ENCODE measurements around the gene MERTK.
"Not testable (repeated sequence)": the region's sequence is repeated elsewhere in the genome, so short reads cannot be mapped to it uniquely, and the experiment has no call there.

MERTK gene

DNA sequence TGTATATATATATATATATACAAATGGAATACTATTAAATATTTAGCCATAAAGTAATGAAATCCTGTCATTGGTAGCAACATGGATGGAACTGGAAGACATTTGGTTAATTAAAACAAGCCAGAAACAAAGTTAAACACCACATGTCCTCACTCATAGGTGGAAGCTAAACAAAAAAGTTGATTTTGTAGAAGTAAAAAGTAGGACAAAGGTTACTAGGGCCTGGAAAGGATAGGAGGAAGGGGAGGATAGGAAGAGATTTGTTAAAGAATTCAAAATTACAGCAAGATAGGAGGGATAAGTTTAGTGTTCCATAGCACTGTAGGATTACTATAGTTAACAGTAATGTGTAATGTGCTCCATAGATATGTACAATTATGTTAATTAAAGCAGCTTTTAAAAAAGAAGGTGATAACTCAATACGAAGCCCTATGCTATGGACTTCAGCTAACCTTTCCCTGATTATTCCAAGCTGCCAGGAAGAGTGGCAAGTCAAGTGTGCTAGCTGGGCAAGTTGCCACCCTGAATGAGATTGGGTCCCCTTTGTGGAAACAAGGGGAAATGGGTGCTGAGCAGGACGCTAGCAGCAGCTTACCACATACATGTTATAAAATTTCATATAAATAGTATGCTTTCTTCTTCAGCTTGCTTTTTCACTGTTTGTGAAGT lies 12.3 kb downstream of the MERTK start:
- no peak for DNase-seq

DNA sequence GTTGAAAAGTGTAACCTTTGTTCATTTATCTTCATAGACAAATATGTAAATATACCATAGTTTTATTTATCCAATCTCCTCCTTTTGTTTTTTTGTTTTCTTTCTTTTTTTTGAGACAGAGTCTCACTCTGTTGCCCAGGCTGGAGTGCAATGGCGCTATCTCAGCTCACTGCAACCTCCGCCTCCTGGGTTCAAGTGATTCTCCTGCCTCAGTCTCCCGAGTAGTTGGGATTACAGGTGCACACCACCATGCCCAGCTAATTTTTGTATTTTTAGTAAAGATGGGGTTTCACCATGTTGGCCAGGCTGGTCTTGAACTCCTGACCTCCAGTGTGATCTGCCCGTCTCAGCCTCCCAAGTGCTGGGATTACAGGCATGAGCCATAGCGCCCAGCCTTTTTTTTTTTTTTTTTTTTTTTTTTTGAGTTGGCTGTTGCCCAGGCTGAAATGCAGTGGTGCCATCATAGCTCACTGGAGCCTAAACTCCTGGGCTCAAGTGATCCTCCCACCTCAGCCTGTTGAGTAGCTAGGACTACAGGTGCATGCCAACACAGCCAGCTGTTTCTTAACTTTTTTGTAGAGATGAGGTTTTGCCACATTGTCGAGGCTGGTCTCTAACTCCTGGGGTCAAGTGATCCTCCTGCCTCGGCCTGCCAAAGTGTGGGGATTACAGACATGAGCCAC lies 13.0 kb downstream of the MERTK start:
- DNase-seq: not testable (repeated sequence)

DNA sequence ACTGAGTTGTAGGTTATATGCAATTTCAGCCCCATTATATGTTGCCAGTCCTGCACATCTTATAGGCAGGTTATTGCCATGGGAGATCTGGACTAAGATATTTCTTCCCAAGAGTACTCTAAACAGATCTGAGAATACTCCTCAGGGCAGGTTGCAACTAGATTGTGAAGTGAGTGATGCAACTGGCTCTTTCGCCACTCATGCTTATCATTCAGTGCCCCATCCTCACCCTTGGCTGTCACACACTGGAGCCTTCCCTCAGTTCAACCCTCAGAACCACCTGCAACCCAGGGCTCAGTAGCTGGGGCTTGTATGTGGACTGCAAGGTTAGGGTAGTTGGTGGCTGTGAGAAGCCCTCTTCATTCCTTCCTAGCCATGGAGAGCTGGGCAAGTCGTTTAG lies 14.1 kb downstream of the MERTK start:
- no peak for DNase-seq

DNA sequence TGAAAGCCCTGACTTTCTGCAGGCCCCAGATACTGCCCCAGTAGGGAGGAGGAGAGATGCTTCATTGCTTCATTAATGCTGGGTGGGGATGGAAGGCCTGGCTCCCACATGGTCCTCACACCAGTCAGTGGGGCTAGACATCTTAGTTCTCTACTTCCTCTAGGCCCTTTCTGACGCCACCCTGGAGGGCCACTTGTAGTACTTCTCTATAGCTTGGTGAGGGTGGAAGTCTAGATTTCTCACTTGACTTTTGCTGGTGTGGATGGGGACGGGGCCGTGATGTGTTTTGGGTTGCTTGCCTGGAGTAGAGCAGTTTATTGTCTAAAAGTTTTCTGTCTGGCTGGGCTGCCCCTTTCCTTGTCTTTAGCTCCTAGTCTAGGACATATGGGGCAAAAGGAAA lies 18.7 kb downstream of the MERTK start:
- DNase-seq: no peak

GRCh38 chr2:111918383-111918806 lies 20.0 kb downstream of the MERTK start:
- DNase-seq: no peak

DNA sequence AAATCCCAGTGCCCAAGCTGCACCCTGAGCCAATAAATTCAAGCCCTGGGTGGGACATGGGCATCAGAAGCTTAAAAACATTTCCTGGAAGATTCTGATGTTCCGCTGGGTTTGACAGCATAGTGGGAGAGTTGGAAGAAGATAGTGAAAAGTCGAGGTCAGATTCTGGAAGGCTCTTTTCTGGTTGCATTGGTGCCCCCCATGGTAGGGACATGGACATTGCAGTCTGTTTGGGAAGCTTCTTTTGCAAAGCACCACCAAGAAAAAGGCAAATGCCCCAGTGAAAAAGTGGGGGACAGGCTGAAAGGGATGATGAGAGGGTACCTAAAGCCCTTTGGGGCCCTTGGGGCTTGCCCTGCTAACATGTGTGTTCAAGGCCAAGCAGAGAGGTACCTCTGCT lies 21.0 kb downstream of the MERTK start:
- no peak for DNase-seq

DNA sequence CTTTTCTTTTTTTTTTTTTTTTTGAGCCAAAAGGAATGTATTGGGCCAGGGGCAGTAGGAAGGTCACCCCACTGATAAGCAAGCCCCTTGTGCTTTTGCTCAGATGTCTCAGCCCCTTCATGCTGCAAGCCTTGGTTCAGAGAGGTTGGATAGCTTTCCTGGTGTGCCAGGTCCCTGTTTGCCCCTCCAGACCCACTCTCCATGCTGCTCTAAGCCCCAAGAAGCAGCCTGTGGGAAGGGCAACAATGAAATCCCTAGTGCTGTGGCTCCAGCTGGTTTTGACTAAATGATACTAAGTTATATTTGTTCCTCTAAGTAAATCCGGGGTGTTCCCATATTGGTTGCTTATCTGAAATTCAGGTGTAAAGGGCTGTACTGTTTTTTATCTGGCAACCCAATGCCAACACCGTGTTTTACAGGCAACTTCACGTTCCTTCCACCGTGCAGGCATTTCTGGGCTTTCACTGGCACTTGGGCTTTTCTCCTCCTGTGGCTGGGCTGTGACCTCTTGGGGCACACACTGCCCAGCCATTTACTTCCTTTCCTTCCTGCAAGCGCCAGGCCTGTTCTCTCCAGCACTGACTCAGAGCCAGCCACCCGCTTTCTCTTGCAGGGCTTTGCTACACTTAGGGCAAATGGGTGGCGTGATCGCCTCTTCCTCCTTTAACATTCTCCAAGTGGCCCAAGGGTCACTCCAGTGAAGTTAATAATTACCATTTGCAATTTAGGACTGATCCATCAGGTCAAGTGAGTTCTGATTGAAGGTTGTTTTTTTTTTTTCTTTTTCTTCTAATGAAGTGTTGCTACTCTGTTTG lies 21.6 kb downstream of the MERTK start:
- no peak for DNase-seq

DNA sequence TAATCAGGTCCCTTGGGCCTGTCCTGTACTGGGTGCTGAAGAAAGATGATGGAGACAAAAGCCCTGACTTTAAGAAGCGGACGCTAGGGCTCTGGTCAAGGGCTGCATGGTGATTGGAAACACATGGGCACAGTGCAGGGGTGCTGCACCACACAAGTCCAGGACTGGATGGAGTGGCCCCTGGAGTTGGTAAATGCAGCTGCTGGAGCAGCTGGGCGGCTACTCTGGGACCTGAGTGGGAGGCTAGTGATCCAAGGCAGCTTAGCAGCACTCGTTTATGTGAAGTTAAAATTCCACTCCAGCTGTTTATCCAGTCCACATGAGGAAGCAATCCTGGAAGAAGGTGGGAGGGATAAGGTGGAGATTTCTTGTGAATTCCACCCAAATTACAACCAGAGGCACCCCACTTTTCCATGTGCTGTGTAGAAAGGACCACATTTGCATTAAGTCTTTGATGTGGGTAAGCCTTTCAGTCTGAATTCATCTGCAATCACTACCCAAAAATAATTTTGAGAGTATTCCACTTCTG lies 24.9 kb downstream of the MERTK start:
- no peak for DNase-seq

- no peak for DNase-seq
Observed at GRCh38 chr2:111924617-111925107, 26.3 kb downstream of the MERTK start.

GRCh38 chr2:111927723-111928122 lies 29.3 kb downstream of the MERTK start:
- DNase-seq: no peak

GRCh38 chr2:111930409-111930808 lies 32.0 kb downstream of the MERTK start:
- no peak for DNase-seq

- no peak for DNase-seq
Observed at GRCh38 chr2:111930875-111931274, 32.5 kb downstream of the MERTK start.

DNA sequence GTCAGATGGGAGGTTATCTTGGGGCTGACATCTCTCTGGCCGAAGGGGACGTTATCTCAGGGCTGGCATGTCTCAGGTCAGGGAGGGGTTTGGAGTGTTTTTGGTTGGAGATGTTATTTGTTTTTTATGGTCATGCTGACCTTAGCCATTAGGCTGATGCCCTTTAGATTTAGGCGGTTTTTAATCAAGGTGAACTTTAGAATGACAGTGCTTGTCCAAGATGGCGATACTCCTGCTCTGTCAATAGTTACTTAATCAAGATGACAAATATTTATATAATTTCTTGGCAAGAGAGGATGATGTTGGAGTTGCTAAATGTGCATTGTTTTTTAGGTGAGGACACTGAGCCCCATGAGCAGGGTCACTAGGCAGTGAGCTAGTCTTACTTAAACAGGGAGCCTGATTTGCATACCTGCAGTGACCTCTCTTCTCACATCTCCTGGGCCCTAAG lies 34.5 kb downstream of the MERTK start:
- DNase-seq: no peak

- DNase-seq: not testable (repeated sequence)
Observed at GRCh38 chr2:111933900-111934299, 35.5 kb downstream of the MERTK start.

- no peak for DNase-seq
Observed at GRCh38 chr2:111936881-111937280, 38.5 kb downstream of the MERTK start.

GRCh38 chr2:111938392-111938791 lies 40.0 kb downstream of the MERTK start:
- no peak for DNase-seq

- no peak for DNase-seq
Observed at GRCh38 chr2:111940333-111941196, 42.2 kb downstream of the MERTK start.

GRCh38 chr2:111941531-111941930 lies 43.1 kb downstream of the MERTK start:
- no peak for DNase-seq

- DNase-seq: no peak
Observed at GRCh38 chr2:111944531-111945210, 46.3 kb downstream of the MERTK start.

DNA sequence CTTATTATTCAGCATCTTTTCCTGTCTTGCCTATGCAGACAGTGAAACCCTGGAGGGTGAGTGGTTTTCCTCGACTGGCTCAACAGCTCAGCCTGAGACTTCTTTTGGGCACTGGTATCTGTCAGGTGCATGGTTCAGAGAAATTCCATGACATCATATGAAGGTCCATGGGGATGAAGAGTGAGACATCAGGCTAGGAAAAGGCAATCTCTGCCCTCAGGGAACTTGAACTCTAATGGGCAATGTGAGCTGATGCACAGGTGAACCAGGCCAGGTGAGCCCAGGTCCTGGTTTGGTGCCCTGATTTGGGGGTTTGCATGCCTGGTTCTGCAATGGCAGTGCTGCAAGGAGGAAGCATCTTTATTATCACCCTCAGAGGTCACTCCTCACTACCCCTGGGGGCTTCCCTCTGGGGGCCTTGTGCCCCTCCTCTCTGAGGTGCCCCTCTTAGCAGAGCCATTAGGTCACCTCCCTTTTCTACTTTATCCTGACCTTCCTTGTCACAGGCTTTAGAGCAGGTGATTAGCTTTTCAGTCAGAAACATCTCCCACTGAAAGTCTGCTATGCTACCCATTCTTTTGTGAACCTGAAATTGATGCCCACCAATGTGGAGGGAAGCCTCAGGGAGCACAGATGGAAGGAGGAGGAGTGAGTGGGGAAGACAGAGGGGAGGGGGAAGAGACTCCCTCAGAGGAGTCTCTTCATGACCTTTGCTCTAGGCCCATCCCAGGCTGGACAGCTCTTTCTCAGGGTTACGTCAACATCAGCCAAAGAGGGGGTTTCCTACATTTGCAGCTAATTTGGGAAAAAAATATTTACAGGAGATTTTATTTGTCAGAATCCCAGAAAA lies 47.3 kb downstream of the MERTK start:
- DNase-seq: no peak

Data from CD4-positive, alpha-beta T cell treated with Interleukin-4 for 4 hours (primary cell).